Stomach (tissue), 4 donors: Measurements from ENCODE around the gene FLYWCH2.

Source experiments
- EP300 ChIP-seq: sonication (generic); formaldehyde crosslinking; IDR thresholded peaks from one replicate; pipeline ENCODE4 v1.6.1; 2017; ENCODE audit warnings: antibody characterized with exemption
- POLR2A ChIP-seq, 4 donors: fragments of 450-650 bp; IDR thresholded peaks; one replicate each; pipeline ENCODE4 v1.6.1; 2016; ENCODE audit warnings: antibody characterized with exemption in 4 of 4, control low read depth in 2 of 4, mild to moderate bottlenecking in 1 of 4, moderate library complexity in 1 of 4

DNA sequence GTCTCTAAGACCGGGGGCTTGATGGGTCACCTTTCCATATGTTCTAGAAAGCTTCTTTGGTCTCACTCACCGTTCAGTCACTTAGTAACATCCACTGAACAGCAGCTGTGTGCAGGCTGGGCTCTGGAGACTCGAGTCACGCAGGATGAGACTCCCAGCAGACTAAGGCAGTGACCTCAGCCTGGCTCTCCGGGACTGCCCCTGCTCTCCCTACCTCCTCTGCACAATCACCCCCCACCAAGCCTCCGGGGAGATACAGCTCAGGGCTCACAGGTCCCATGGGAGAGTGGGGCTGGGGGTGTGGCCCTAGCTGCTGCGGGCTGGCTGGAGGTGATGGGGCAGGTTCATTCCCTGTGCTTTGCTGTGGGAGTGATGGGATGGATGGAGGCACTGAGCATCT, 14.1 kb downstream of the FLYWCH2 start:
- TF ChIP-seq EP300 (no peak), POLR2A (IDR thresholded peaks at IDR 0.05) (no peak)
